ENCODE data around the gene ONECUT3. TPM values are rescaled to one million over a fixed set of nuclear protein-coding genes. Genes with fewer than 3 reads are reported as not detected.
A peak's percentile ranks its signal among the peaks of the same experiment; 100 is the strongest.

Gene ONECUT3
- total and polyA plus RNA-seq, 9 of the 15 experiments (the other 6 are each of a cell fraction or from before 2014, with no cell fraction given), result not detected

DNA sequence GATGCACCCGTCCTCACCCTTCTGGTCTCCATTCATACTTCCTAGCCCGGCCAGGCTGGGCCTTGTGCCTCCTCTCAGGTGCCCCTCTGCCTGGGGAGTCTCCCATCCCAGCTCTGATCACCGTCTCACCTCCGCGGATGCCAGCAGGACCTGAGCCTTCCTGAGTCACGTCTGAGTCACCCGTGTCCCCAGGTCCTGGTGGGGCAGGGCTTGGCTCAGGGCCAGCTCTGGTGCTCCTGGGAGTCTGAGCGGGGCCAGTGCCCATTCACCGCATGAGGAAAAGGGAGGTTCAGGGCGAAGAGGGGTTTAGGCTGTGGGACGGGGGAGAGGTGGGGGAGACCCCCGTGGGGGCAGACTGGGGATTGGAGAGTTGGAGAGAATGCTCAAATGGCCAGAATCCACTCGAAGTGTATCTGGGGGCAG, 58.2 kb downstream of the ONECUT3 start (continued):
- TF ChIP-seq, protein P1, sequence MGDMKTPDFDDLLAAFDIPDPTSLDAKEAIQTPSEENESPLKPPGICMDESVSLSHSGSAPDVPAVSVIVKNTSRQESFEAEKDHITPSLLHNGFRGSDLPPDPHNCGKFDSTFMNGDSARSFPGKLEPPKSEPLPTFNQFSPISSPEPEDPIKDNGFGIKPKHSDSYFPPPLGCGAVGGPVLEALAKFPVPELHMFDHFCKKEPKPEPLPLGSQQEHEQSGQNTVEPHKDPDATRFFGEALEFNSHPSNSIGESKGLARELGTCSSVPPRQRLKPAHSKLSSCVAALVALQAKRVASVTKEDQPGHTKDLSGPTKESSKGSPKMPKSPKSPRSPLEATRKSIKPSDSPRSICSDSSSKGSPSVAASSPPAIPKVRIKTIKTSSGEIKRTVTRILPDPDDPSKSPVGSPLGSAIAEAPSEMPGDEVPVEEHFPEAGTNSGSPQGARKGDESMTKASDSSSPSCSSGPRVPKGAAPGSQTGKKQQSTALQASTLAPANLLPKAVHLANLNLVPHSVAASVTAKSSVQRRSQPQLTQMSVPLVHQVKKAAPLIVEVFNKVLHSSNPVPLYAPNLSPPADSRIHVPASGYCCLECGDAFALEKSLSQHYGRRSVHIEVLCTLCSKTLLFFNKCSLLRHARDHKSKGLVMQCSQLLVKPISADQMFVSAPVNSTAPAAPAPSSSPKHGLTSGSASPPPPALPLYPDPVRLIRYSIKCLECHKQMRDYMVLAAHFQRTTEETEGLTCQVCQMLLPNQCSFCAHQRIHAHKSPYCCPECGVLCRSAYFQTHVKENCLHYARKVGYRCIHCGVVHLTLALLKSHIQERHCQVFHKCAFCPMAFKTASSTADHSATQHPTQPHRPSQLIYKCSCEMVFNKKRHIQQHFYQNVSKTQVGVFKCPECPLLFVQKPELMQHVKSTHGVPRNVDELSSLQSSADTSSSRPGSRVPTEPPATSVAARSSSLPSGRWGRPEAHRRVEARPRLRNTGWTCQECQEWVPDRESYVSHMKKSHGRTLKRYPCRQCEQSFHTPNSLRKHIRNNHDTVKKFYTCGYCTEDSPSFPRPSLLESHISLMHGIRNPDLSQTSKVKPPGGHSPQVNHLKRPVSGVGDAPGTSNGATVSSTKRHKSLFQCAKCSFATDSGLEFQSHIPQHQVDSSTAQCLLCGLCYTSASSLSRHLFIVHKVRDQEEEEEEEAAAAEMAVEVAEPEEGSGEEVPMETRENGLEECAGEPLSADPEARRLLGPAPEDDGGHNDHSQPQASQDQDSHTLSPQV (IDR thresholded peaks at IDR 0.05), result no peak
- TF ChIP-seq KDM4B (IDR thresholded peaks at IDR 0.05; ENCODE audit: borderline replicate concordance in 2 of 2, low read depth in 1 of 2) (no peak), SMARCA4 (IDR thresholded peaks at IDR 0.05) (peak; percentile 77), HNRNPLL (IDR thresholded peaks at IDR 0.05; ENCODE audit: low read depth, low read length, poor library complexity, severe bottlenecking) (no peak), RBM39 (optimal IDR thresholded peaks at IDR 0.05; ENCODE audit: low read depth, low read length) (no peak), ZNF354B (CRISPR knock-in tag; IDR thresholded peaks at IDR 0.05) (no peak), ZNF830 (CRISPR knock-in tag; IDR thresholded peaks at IDR 0.05) (no peak), ZNF507 (tag; conservative IDR thresholded peaks at IDR 0.05) (no peak), NEUROD1 (IDR thresholded peaks at IDR 0.05; ENCODE audit: borderline replicate concordance, low read depth, low read length, partially characterized antibody) (peak; percentile 28), JUNB (CRISPR knock-in tag; conservative IDR thresholded peaks at IDR 0.05) (no peak), TCFL5 (CRISPR knock-in tag; conservative IDR thresholded peaks at IDR 0.05) (no peak), PCBP1 (IDR thresholded peaks at IDR 0.05; ENCODE audit: low read depth, low read length, poor library complexity, severe bottlenecking) (peak; percentile 26), DPF2 (IDR thresholded peaks at IDR 0.05) (peak; percentile 88), MTA1 (IDR thresholded peaks at IDR 0.05; ENCODE audit: borderline replicate concordance) (peak; percentile 33; the same call in 1 of the 2 replicates), THRAP3 (IDR thresholded peaks at IDR 0.05; ENCODE audit: borderline replicate concordance) (no peak), ZNF408 (CRISPR knock-in tag; IDR thresholded peaks at IDR 0.05; ENCODE audit: low read depth) (no peak), SAFB (IDR thresholded peaks at IDR 0.05; ENCODE audit: borderline replicate concordance, low read depth, low read length) (peak; percentile 43; the same call in 1 of the 2 replicates), SMARCE1 (IDR thresholded peaks at IDR 0.05) (peak; percentile 85), ZNF224 (CRISPR knock-in tag; IDR thresholded peaks at IDR 0.05) (no peak)
- TF ChIP-seq, protein P2, sequence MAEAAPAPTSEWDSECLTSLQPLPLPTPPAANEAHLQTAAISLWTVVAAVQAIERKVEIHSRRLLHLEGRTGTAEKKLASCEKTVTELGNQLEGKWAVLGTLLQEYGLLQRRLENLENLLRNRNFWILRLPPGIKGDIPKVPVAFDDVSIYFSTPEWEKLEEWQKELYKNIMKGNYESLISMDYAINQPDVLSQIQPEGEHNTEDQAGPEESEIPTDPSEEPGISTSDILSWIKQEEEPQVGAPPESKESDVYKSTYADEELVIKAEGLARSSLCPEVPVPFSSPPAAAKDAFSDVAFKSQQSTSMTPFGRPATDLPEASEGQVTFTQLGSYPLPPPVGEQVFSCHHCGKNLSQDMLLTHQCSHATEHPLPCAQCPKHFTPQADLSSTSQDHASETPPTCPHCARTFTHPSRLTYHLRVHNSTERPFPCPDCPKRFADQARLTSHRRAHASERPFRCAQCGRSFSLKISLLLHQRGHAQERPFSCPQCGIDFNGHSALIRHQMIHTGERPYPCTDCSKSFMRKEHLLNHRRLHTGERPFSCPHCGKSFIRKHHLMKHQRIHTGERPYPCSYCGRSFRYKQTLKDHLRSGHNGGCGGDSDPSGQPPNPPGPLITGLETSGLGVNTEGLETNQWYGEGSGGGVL (CRISPR knock-in tag; IDR thresholded peaks at IDR 0.05), result no peak
- TF ChIP-seq, protein P3, sequence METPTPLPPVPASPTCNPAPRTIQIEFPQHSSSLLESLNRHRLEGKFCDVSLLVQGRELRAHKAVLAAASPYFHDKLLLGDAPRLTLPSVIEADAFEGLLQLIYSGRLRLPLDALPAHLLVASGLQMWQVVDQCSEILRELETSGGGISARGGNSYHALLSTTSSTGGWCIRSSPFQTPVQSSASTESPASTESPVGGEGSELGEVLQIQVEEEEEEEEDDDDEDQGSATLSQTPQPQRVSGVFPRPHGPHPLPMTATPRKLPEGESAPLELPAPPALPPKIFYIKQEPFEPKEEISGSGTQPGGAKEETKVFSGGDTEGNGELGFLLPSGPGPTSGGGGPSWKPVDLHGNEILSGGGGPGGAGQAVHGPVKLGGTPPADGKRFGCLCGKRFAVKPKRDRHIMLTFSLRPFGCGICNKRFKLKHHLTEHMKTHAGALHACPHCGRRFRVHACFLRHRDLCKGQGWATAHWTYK (CRISPR knock-in tag; IDR thresholded peaks at IDR 0.05), result no peak
- TF ChIP-seq, protein P4, sequence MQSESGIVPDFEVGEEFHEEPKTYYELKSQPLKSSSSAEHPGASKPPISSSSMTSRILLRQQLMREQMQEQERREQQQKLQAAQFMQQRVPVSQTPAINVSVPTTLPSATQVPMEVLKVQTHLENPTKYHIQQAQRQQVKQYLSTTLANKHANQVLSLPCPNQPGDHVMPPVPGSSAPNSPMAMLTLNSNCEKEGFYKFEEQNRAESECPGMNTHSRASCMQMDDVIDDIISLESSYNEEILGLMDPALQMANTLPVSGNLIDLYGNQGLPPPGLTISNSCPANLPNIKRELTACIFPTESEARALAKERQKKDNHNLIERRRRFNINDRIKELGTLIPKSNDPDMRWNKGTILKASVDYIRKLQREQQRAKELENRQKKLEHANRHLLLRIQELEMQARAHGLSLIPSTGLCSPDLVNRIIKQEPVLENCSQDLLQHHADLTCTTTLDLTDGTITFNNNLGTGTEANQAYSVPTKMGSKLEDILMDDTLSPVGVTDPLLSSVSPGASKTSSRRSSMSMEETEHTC (IDR thresholded peaks at IDR 0.05), result no peak
